ENCODE results near the gene GPC5. TPM values are rescaled to one million over a fixed set of nuclear protein-coding genes. Genes with fewer than 3 reads are reported as not detected.

The GPC5 gene
- total RNA-seq, 1 donor from 2014 or later: 2.5 TPM

DNA sequence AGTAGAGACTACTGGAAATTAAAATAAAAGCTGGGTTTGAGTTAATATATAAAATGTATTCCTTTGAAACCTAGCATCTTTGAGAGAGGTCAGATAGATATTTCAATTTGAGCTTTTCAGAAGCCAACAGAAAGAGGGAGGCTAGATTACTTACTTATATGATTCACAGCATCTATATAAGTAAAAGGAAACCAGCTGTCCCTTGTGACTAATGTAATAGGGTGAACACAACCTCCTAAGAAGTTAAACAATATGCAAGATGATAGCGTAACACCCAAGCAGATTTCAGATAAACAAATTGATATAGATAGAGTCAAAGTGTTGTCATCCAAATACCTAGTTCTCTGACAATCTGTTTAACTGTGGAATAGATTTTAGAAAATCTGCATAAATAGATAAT lies 1434.7 kb downstream of the GPC5 start:
- Mint-ChIP-seq H3K36me3 (no peaks in the 10 kb centered on the region), H3K27ac (no peak overlapping the region), H3K9me3 (peaks cover 7% of the 10 kb centered on the region), H3K27me3 (ENCODE audit: low read depth) (no peaks in the 10 kb centered on the region), H3K4me1 (peaks cover 14% of the 10 kb centered on the region), H3K4me3 (no peak overlapping the region)
- TF ChIP-seq CTCF (IDR thresholded peaks at IDR 0.05; ENCODE audit: unreplicated experiment): no peak
- DNase-seq (ENCODE audit: low spot score in 2 of 2, unreplicated experiment in 2 of 2): no peak

- Mint-ChIP-seq H3K36me3 (peaks cover 4% of the 10 kb centered on the region), H3K27ac (no peak overlapping the region), H3K27me3 (ENCODE audit: low read depth) (no peaks in the 10 kb centered on the region), H3K4me3 (no peak overlapping the region), H3K9me3 (peaks cover 21% of the 10 kb centered on the region), H3K4me1 (peaks cover 4% of the 10 kb centered on the region)
- no peak for DNase-seq (ENCODE audit: low spot score in 2 of 2, unreplicated experiment in 2 of 2)
- no peak for TF ChIP-seq CTCF (IDR thresholded peaks at IDR 0.05; ENCODE audit: unreplicated experiment)
Measured at GRCh38 chr13:92836171-92836570, 1437.8 kb downstream of the GPC5 start.

DNA sequence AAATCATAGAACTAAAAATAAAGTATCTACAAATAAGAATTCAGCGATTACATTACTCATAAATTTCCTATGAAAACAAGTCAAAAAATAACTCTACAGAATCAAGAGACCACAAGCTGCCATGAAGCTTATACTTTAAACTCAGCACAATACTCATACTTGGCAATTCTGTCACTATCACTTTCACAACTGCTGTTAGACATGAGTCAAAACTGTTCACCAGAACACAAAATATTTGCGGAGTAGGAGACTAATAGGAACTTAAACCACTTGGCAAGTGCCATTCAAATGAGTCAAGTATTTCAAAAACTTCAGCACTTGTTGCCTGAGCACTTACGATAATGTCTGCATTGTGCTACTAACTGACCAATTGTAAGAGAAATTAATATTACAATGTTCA lies 1440.4 kb downstream of the GPC5 start:
- Mint-ChIP-seq H3K9me3 (peaks cover 25% of the 10 kb centered on the region), H3K36me3 (peaks cover 4% of the 10 kb centered on the region), H3K27me3 (ENCODE audit: low read depth) (no peaks in the 10 kb centered on the region), H3K4me3 (no peak overlapping the region), H3K27ac (no peak overlapping the region), H3K4me1 (peaks cover 4% of the 10 kb centered on the region)
- no peak for DNase-seq (ENCODE audit: low spot score in 2 of 2, unreplicated experiment in 2 of 2)
- TF ChIP-seq CTCF (IDR thresholded peaks at IDR 0.05; ENCODE audit: unreplicated experiment): no peak

- Mint-ChIP-seq H3K9me3 (peaks cover 23% of the 10 kb centered on the region), H3K27ac (no peak overlapping the region), H3K4me1 (peaks cover 7% of the 10 kb centered on the region), H3K4me3 (no peak overlapping the region), H3K27me3 (ENCODE audit: low read depth) (no peaks in the 10 kb centered on the region), H3K36me3 (peaks cover 4% of the 10 kb centered on the region)
- DNase-seq (ENCODE audit: low spot score in 2 of 2, unreplicated experiment in 2 of 2): no peak
- no peak for TF ChIP-seq CTCF (IDR thresholded peaks at IDR 0.05; ENCODE audit: unreplicated experiment)
Measured at GRCh38 chr13:92842145-92842544, 1443.7 kb downstream of the GPC5 start.

DNA sequence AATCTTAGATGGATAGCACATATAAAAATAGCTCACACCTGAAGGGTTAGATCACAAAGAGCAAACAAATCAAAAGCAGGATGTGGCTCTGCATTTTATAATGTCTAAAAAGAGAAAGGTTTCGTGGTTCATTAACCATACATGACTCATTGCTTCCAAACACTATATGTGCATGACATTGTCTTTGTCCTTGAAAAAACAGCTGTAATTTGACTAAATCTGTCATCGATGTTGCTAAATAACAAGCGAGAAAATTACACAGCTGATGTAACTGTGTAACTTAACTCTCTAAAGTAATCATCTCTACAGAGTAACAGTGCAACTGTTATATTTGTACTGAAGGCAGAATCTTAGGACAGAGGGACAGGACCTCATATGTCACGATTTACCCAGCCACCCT lies 1445.1 kb downstream of the GPC5 start:
- H3K4me1 Mint-ChIP-seq: peaks cover 7% of the 10 kb centered on the region
- no peaks in the 10 kb centered on the region for H3K27me3 Mint-ChIP-seq (ENCODE audit: low read depth)
- peaks cover 23% of the 10 kb centered on the region for H3K9me3 Mint-ChIP-seq
- no peak overlapping the region for H3K4me3 Mint-ChIP-seq
- peaks cover 4% of the 10 kb centered on the region for H3K36me3 Mint-ChIP-seq
- TF ChIP-seq CTCF (IDR thresholded peaks at IDR 0.05; ENCODE audit: unreplicated experiment): no peak
- no peak overlapping the region for H3K27ac Mint-ChIP-seq
- DNase-seq (ENCODE audit: low spot score in 2 of 2, unreplicated experiment in 2 of 2): no peak

GRCh38 chr13:92849381-92849780 lies 1451.0 kb downstream of the GPC5 start:
- Mint-ChIP-seq H3K36me3 (no peaks in the 10 kb centered on the region), H3K4me1 (no peaks in the 10 kb centered on the region), H3K27me3 (ENCODE audit: low read depth) (no peaks in the 10 kb centered on the region), H3K9me3 (no peaks in the 10 kb centered on the region), H3K4me3 (no peak overlapping the region), H3K27ac (no peak overlapping the region)
- no peak for DNase-seq (ENCODE audit: low spot score in 2 of 2, unreplicated experiment in 2 of 2)
- no peak for TF ChIP-seq CTCF (IDR thresholded peaks at IDR 0.05; ENCODE audit: unreplicated experiment)
